Urinary bladder (tissue), 4 donors: ENCODE measurements around the gene LACC1. TPM values are rescaled to one million over a fixed set of nuclear protein-coding genes. Genes with fewer than 3 reads are reported as not detected.

Source experiments
- DNase-seq: peaks from one replicate; pipeline ENCODE4 v3.0.0-alpha.2; 2015; ENCODE audit errors: extremely low spot score
- H3K27ac ChIP-seq: one replicate; pipeline ENCODE4 v1.5.1; 2013; ENCODE audit warnings: low read depth, mild to moderate bottlenecking, moderate library complexity
- H3K36me3 ChIP-seq: one replicate; pipeline ENCODE4 v1.6.1; 2013; ENCODE audit warnings: mild to moderate bottlenecking, moderate library complexity; ENCODE audit not compliant: insufficient read depth
- H3K4me1 ChIP-seq: one replicate; pipeline ENCODE4 v1.6.1; 2013; ENCODE audit warnings: mild to moderate bottlenecking, moderate library complexity; ENCODE audit not compliant: insufficient read depth
- H3K4me3 ChIP-seq: one replicate; pipeline ENCODE4 v1.5.1; 2013; ENCODE audit warnings: low read depth, low read length
- WGBS: extraction: QIAGEN DNeasy Blood & Tissue Kit; methylation state at CpG from one replicate; pipeline ENCODE4 v1.1.7; 2013; 5-methylcytosine and 5-hydroxymethylcytosine counted together
- polyA plus RNA-seq: library from polyadenylated mRNA; stranded (reverse); fragments of 200-250 nt; gene quantifications from one replicate; pipeline ENCODE4 v1.2.3, GENCODE V29; 2013
- total RNA-seq: library from RNA; depleted of rRNA; stranded (reverse); fragments of >200 nt; gene quantifications from one replicate; pipeline ENCODE4 v1.2.3, GENCODE V29; 2014
- donor health status: healthy with polysubstance abuse.
- donor health status: healthy.

LACC1 gene
- total RNA-seq (9.4 TPM), polyA plus RNA-seq (4.9 TPM)

GRCh38 chr13:43879755-43880181 lies at the start of gene LACC1:
LACC1 (plus strand) TSS chr13:43879904; CDS start chr13:43880986, 1,082 bp downstream.
- Histone ChIP-seq H3K4me1 (peaks cover 2% of the 10 kb centered on the region), H3K27ac (peak within 1 kb of the TSS; percentile 98), H3K4me3 (peak within 1 kb of the TSS; percentile 81), H3K36me3 (no peaks in the 10 kb centered on the region)
- no peak for DNase-seq
- 2% methylated on average over 48 of the region's 48 CpGs for WGBS

GRCh38 chr13:43830497-43830881 lies 49.2 kb upstream of the LACC1 start:
- WGBS: 62% methylated on average over 5 of the region's 5 CpGs
- Histone ChIP-seq H3K4me1 (no peaks in the 10 kb centered on the region), H3K4me3 (no peak overlapping the region), H3K27ac (no peak overlapping the region), H3K36me3 (no peaks in the 10 kb centered on the region)
- no peak for DNase-seq

GRCh38 chr13:43831088-43831487 lies 48.6 kb upstream of the LACC1 start:
- Histone ChIP-seq H3K27ac (no peak overlapping the region), H3K36me3 (no peaks in the 10 kb centered on the region), H3K4me1 (no peaks in the 10 kb centered on the region), H3K4me3 (no peak overlapping the region)
- no peak for DNase-seq
- WGBS: 82% methylated on average over 2 of the region's 2 CpGs

- Histone ChIP-seq H3K4me3 (no peak overlapping the region), H3K27ac (no peak overlapping the region), H3K4me1 (no peaks in the 10 kb centered on the region), H3K36me3 (no peaks in the 10 kb centered on the region)
- no peak for DNase-seq
- 58% methylated on average over 2 of the region's 2 CpGs for WGBS
These were observed 44.0 kb upstream of the LACC1 start for GRCh38 chr13:43835701-43836100.

GRCh38 chr13:43838909-43839308 lies 40.8 kb upstream of the LACC1 start:
- no peak for DNase-seq
- no peaks in the 10 kb centered on the region for H3K36me3 ChIP-seq
- H3K27ac ChIP-seq: no peak overlapping the region
- 77% methylated on average over 4 of the region's 4 CpGs for WGBS
- H3K4me1 ChIP-seq: no peaks in the 10 kb centered on the region
- no peak overlapping the region for H3K4me3 ChIP-seq

GRCh38 chr13:43846496-43847158 lies 33.1 kb upstream of the LACC1 start:
- Histone ChIP-seq H3K36me3 (peaks cover 3% of the 10 kb centered on the region), H3K4me3 (no peak overlapping the region), H3K27ac (no peak overlapping the region), H3K4me1 (no peaks in the 10 kb centered on the region)
- DNase-seq: no peak
- 82% methylated on average over 3 of the region's 3 CpGs for WGBS

GRCh38 chr13:43848001-43848649 lies 31.6 kb upstream of the LACC1 start:
- 83% methylated on average over 1 of the region's 1 CpG for WGBS
- peaks cover 3% of the 10 kb centered on the region for H3K36me3 ChIP-seq
- H3K4me3 ChIP-seq: no peak overlapping the region
- no peaks in the 10 kb centered on the region for H3K4me1 ChIP-seq
- H3K27ac ChIP-seq: no peak overlapping the region
- no peak for DNase-seq

GRCh38 chr13:43850873-43851272 lies 28.8 kb upstream of the LACC1 start:
- WGBS: 100% methylated on average over 1 of the region's 1 CpG
- no peak for DNase-seq
- Histone ChIP-seq H3K36me3 (peaks cover 3% of the 10 kb centered on the region), H3K4me1 (no peaks in the 10 kb centered on the region), H3K4me3 (no peak overlapping the region), H3K27ac (no peak overlapping the region)

- 92% methylated on average over 1 of the region's 1 CpG for WGBS
- Histone ChIP-seq H3K4me1 (no peaks in the 10 kb centered on the region), H3K36me3 (peaks cover 3% of the 10 kb centered on the region), H3K4me3 (no peak overlapping the region), H3K27ac (no peak overlapping the region)
- no peak for DNase-seq
These were observed 26.7 kb upstream of the LACC1 start for GRCh38 chr13:43852923-43853404.

- DNase-seq: no peak
- Histone ChIP-seq H3K36me3 (no peaks in the 10 kb centered on the region), H3K27ac (no peak overlapping the region), H3K4me3 (no peak overlapping the region), H3K4me1 (no peaks in the 10 kb centered on the region)
- WGBS: 79% methylated on average over 1 of the region's 1 CpG
These were observed 17.8 kb upstream of the LACC1 start for GRCh38 chr13:43861863-43862262.

GRCh38 chr13:43864921-43865320 lies 14.8 kb upstream of the LACC1 start:
- 95% methylated on average over 4 of the region's 4 CpGs for WGBS
- no peaks in the 10 kb centered on the region for H3K4me1 ChIP-seq
- no peaks in the 10 kb centered on the region for H3K36me3 ChIP-seq
- H3K27ac ChIP-seq: no peak overlapping the region
- DNase-seq: no peak
- no peak overlapping the region for H3K4me3 ChIP-seq

GRCh38 chr13:43865892-43866291 lies 13.8 kb upstream of the LACC1 start:
- Histone ChIP-seq H3K36me3 (no peaks in the 10 kb centered on the region), H3K4me3 (no peak overlapping the region), H3K27ac (no peak overlapping the region), H3K4me1 (no peaks in the 10 kb centered on the region)
- 76% methylated on average over 4 of the region's 4 CpGs for WGBS
- no peak for DNase-seq

GRCh38 chr13:43872181-43872580 lies 7.5 kb upstream of the LACC1 start:
- no peak overlapping the region for H3K27ac ChIP-seq
- no peaks in the 10 kb centered on the region for H3K4me1 ChIP-seq
- H3K4me3 ChIP-seq: no peak overlapping the region
- no peaks in the 10 kb centered on the region for H3K36me3 ChIP-seq
- DNase-seq: no peak
- 77% methylated on average over 1 of the region's 1 CpG for WGBS

- WGBS: 10% methylated on average over 2 of the region's 2 CpGs
- Histone ChIP-seq H3K27ac (no peak overlapping the region), H3K36me3 (no peaks in the 10 kb centered on the region), H3K4me1 (peaks cover 2% of the 10 kb centered on the region), H3K4me3 (no peak overlapping the region)
- no peak for DNase-seq
These were observed 5.1 kb upstream of the LACC1 start for GRCh38 chr13:43874504-43875092.
